Glutamatergic neuron (in vitro differentiated cells): ENCODE results near the gene HOXB3. TPM values are rescaled to one million over a fixed set of nuclear protein-coding genes. Genes with fewer than 3 reads are reported as not detected.
"Not testable (repeated sequence)": the region's sequence is repeated elsewhere in the genome, so short reads cannot be mapped to it uniquely, and the experiment has no call there.

Experiments used
- DNase-seq: peaks from one replicate; pipeline ENCODE4 v3.0.0; 2022
- H3K27ac Mint-ChIP-seq: one replicate; pipeline ENCODE4 v1.8.0; 2020; ENCODE audit warnings: mild to moderate bottlenecking, mixed read lengths, inconsistent platforms; ENCODE audit not compliant: unreplicated experiment
- H3K27me3 Mint-ChIP-seq: one replicate; pipeline ENCODE4 v1.8.0; 2020; ENCODE audit warnings: mild to moderate bottlenecking, moderate library complexity, mixed read lengths, inconsistent platforms; ENCODE audit not compliant: unreplicated experiment
- H3K36me3 Mint-ChIP-seq: one replicate; pipeline ENCODE4 v1.8.0; 2020; ENCODE audit warnings: mild to moderate bottlenecking, mixed read lengths, inconsistent platforms; ENCODE audit not compliant: unreplicated experiment
- H3K4me1 Mint-ChIP-seq: one replicate; pipeline ENCODE4 v1.8.0; 2020; ENCODE audit warnings: mild to moderate bottlenecking, low read depth, mixed read lengths, inconsistent platforms; ENCODE audit not compliant: unreplicated experiment
- H3K4me3 Mint-ChIP-seq: one replicate; pipeline ENCODE4 v1.8.0; 2020; ENCODE audit warnings: mild to moderate bottlenecking, mixed read lengths, inconsistent platforms; ENCODE audit not compliant: unreplicated experiment
- H3K9me3 Mint-ChIP-seq: one replicate; pipeline ENCODE4 v1.8.0; 2020; ENCODE audit warnings: mild to moderate bottlenecking, moderate library complexity, mixed read lengths, inconsistent platforms; ENCODE audit not compliant: unreplicated experiment
- CTCF ChIP-seq: fragments of 200-600 bp; sonication (generic); IDR thresholded peaks from one replicate; pipeline ENCODE4 v1.5.0; 2021; ENCODE audit not compliant: partially characterized antibody, unreplicated experiment
- total RNA-seq: library from RNA; stranded (reverse); fragmentation: NEBNext Ultra II Directional; extraction: Animal tissue kit (Norgen Biotek cat#: 25700); gene quantifications from one replicate; pipeline ENCODE4 v1.2.1, GENCODE V29; 2021; ENCODE audit not compliant: unreplicated experiment

HOXB3 gene
- total RNA-seq, 1 donor from 2014 or later: not detected

- TF ChIP-seq CTCF: no peak
- no peak for DNase-seq
- Mint-ChIP-seq H3K36me3 (no peaks in the 10 kb centered on the region), H3K27ac (no peak overlapping the region), H3K4me3 (no peak overlapping the region), H3K4me1 (no peaks in the 10 kb centered on the region), H3K9me3 (no peaks in the 10 kb centered on the region), H3K27me3 (peaks cover 4% of the 10 kb centered on the region)
Observed at GRCh38 chr17:48510761-48511604, 79.1 kb downstream of the HOXB3 start.

GRCh38 chr17:48510381-48510760 lies 79.7 kb downstream of the HOXB3 start:
- Mint-ChIP-seq H3K4me3 (no peak overlapping the region), H3K9me3 (no peaks in the 10 kb centered on the region), H3K4me1 (no peaks in the 10 kb centered on the region), H3K27me3 (peaks cover 4% of the 10 kb centered on the region), H3K36me3 (no peaks in the 10 kb centered on the region), H3K27ac (no peak overlapping the region)
- DNase-seq: no peak
- no peak for TF ChIP-seq CTCF

- not testable (repeated sequence) for H3K4me3 Mint-ChIP-seq, H3K4me1 Mint-ChIP-seq, H3K9me3 Mint-ChIP-seq, H3K36me3 Mint-ChIP-seq, H3K27ac Mint-ChIP-seq, H3K27me3 Mint-ChIP-seq, DNase-seq
Observed at GRCh38 chr17:48509708-48510107, 80.3 kb downstream of the HOXB3 start.

GRCh38 chr17:48506246-48506645 lies 83.8 kb downstream of the HOXB3 start:
- H3K9me3 Mint-ChIP-seq: no peaks in the 10 kb centered on the region
- no peaks in the 10 kb centered on the region for H3K4me1 Mint-ChIP-seq
- TF ChIP-seq CTCF: no peak
- no peak for DNase-seq
- no peak overlapping the region for H3K4me3 Mint-ChIP-seq
- H3K27ac Mint-ChIP-seq: no peak overlapping the region
- H3K27me3 Mint-ChIP-seq: peaks cover 6% of the 10 kb centered on the region
- no peaks in the 10 kb centered on the region for H3K36me3 Mint-ChIP-seq

- no peak overlapping the region for H3K27ac Mint-ChIP-seq
- DNase-seq: no peak
- H3K4me3 Mint-ChIP-seq: no peak overlapping the region
- H3K4me1 Mint-ChIP-seq: no peaks in the 10 kb centered on the region
- H3K9me3 Mint-ChIP-seq: no peaks in the 10 kb centered on the region
- peaks cover 6% of the 10 kb centered on the region for H3K27me3 Mint-ChIP-seq
- TF ChIP-seq CTCF: no peak
- H3K36me3 Mint-ChIP-seq: no peaks in the 10 kb centered on the region
Observed at GRCh38 chr17:48505788-48506187, 84.3 kb downstream of the HOXB3 start.
